Spleen (tissue), 3 donors: ENCODE measurements around the gene GNB3.

ENCODE experiments used
- POLR2A ChIP-seq, 3 donors: fragments of 450-650 bp; IDR thresholded peaks; one replicate each; pipeline ENCODE4 v1.5.1; 2017; ENCODE audit warnings: antibody characterized with exemption in 3 of 3, mild to moderate bottlenecking in 1 of 3
- POLR2AphosphoS5 ChIP-seq, 3 donors: sonication (generic); formaldehyde crosslinking; IDR thresholded peaks; one replicate each; pipeline ENCODE4 v1.5.1; 2017; ENCODE audit warnings: antibody characterized with exemption in 3 of 3

GRCh38 chr12:6861391-6861790 lies 20.7 kb downstream of the GNB3 start:
- TF ChIP-seq POLR2AphosphoS5 (IDR thresholded peaks at IDR 0.05) (no peak), POLR2A (IDR thresholded peaks at IDR 0.05) (no peak)
